ENCODE data around the gene LIPC. TPM values are rescaled to one million over a fixed set of nuclear protein-coding genes. Genes with fewer than 3 reads are reported as not detected.

The LIPC gene
- total RNA-seq, 1 experiment from 2014 or later = not detected

DNA sequence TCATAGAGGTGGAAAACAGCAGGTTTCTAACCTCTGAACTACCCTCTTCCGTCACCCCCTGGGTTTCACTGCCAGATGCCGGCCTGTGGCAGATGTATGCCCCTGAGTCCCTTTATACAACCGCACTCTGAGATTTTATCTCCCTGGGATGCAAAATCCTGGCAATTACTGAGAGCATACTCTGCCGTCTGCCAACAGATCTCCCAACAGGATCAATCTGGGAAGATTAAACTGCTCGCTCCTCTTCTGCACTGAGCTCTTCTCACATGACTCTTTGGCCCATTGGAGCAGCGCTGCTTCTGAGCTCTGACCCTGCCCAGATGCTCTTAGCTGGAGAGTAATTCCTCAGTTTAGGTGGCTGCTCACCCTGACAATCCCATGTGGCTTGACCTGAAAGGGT, 133.2 kb downstream of the LIPC start (continued):
- TF ChIP-seq, protein P1, sequence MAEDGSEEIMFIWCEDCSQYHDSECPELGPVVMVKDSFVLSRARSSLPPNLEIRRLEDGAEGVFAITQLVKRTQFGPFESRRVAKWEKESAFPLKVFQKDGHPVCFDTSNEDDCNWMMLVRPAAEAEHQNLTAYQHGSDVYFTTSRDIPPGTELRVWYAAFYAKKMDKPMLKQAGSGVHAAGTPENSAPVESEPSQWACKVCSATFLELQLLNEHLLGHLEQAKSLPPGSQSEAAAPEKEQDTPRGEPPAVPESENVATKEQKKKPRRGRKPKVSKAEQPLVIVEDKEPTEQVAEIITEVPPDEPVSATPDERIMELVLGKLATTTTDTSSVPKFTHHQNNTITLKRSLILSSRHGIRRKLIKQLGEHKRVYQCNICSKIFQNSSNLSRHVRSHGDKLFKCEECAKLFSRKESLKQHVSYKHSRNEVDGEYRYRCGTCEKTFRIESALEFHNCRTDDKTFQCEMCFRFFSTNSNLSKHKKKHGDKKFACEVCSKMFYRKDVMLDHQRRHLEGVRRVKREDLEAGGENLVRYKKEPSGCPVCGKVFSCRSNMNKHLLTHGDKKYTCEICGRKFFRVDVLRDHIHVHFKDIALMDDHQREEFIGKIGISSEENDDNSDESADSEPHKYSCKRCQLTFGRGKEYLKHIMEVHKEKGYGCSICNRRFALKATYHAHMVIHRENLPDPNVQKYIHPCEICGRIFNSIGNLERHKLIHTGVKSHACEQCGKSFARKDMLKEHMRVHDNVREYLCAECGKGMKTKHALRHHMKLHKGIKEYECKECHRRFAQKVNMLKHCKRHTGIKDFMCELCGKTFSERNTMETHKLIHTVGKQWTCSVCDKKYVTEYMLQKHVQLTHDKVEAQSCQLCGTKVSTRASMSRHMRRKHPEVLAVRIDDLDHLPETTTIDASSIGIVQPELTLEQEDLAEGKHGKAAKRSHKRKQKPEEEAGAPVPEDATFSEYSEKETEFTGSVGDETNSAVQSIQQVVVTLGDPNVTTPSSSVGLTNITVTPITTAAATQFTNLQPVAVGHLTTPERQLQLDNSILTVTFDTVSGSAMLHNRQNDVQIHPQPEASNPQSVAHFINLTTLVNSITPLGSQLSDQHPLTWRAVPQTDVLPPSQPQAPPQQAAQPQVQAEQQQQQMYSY (CRISPR knock-in tag; IDR thresholded peaks at IDR 0.05) = no peak
- no peak for TF ChIP-seq HMGA2 (CRISPR knock-in tag; IDR thresholded peaks at IDR 0.05)
- no peak for TF ChIP-seq ETV6 (CRISPR knock-in tag; IDR thresholded peaks at IDR 0.05)
- TF ChIP-seq ZNF219 (CRISPR knock-in tag; IDR thresholded peaks at IDR 0.05; ENCODE audit: borderline replicate concordance) = no peak

DNA sequence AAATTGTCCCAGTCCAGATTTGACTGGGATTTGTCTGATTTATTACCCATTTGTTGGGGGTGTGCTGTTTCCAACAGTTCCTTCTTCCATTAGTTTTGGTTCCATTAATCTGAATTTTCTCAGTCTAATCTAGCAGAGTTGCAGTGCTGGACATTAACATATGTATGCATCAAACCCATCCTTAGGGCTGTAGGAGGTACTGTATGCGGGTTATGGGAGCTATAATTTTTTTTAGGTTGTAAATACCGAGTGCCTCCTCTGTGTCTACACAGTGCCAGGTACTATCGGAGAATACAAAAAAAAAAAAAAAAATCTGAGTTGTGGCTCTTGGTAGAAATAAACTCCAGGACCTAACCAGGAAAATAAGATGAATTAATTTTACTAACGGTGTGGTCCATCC, 133.8 kb downstream of the LIPC start:
- POLR2A ChIA-PET = no interaction called here
- ATAC-seq = no peak
- Mint-ChIP-seq H3K4me3 (no peak overlapping the region), H3K4me1 (peaks cover 18% of the 10 kb centered on the region), H3K36me3 (no peaks in the 10 kb centered on the region), H3K9me3 (peaks cover 10% of the 10 kb centered on the region), H3K27me3 (ENCODE audit: low read depth) (no peaks in the 10 kb centered on the region), H3K27ac (no peak overlapping the region)
- no peak for DNase-seq (ENCODE audit: low spot score)
- TF ChIP-seq ELF4 (CRISPR knock-in tag; IDR thresholded peaks at IDR 0.05; ENCODE audit: low read depth) = no peak
- CTCF ChIA-PET = no interaction called here

DNA sequence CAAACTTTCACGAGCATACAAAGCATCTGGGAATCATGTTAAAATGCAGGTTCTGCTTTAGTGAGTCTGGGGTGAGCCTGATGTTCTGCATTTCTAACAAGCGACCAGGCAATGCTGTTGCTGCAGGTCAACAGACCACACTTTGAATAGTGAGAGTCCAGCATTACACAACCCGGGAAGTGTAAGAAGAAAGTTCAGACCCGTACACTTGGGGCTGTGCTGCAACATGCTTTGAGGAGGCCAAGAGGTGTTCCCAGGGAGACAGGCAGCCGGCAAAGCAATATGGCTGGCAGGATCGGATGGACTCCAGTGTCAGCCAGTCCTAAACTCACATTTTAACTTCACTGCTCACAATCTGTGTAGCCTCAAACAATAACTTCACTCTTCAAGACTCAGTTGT, 134.2 kb downstream of the LIPC start:
- TF ChIP-seq ZBTB21 (CRISPR knock-in tag; IDR thresholded peaks at IDR 0.05; ENCODE audit: borderline replicate concordance) (no peak), FOXK1 (CRISPR knock-in tag; IDR thresholded peaks at IDR 0.05) (no peak), IRF2 (CRISPR knock-in tag; IDR thresholded peaks at IDR 0.05; ENCODE audit: borderline replicate concordance, low read depth) (no peak), SMAD4 (CRISPR knock-in tag; IDR thresholded peaks at IDR 0.05) (no peak), ZNF671 (CRISPR knock-in tag; IDR thresholded peaks at IDR 0.05) (no peak), CBFB (CRISPR knock-in tag; IDR thresholded peaks at IDR 0.05; ENCODE audit: low read depth) (no peak), ZNF232 (CRISPR knock-in tag; IDR thresholded peaks at IDR 0.05) (no peak), JAZF1 (CRISPR knock-in tag; IDR thresholded peaks at IDR 0.05) (no peak), TEAD4 (CRISPR knock-in tag; IDR thresholded peaks at IDR 0.05) (no peak), TP53 (CRISPR knock-in tag; IDR thresholded peaks at IDR 0.05) (no peak), OVOL2 (CRISPR knock-in tag; IDR thresholded peaks at IDR 0.05; ENCODE audit: borderline replicate concordance) (no peak), KAT7 (CRISPR knock-in tag; IDR thresholded peaks at IDR 0.05; ENCODE audit: borderline replicate concordance) (no peak), ZNF121 (CRISPR knock-in tag; IDR thresholded peaks at IDR 0.05) (no peak), ZNF423 (CRISPR knock-in tag; IDR thresholded peaks at IDR 0.05) (no peak), CREM (CRISPR knock-in tag; IDR thresholded peaks at IDR 0.05) (no peak), GTF2I (CRISPR knock-in tag; conservative IDR thresholded peaks at IDR 0.05) (no peak)
- TF ChIP-seq, protein P2, sequence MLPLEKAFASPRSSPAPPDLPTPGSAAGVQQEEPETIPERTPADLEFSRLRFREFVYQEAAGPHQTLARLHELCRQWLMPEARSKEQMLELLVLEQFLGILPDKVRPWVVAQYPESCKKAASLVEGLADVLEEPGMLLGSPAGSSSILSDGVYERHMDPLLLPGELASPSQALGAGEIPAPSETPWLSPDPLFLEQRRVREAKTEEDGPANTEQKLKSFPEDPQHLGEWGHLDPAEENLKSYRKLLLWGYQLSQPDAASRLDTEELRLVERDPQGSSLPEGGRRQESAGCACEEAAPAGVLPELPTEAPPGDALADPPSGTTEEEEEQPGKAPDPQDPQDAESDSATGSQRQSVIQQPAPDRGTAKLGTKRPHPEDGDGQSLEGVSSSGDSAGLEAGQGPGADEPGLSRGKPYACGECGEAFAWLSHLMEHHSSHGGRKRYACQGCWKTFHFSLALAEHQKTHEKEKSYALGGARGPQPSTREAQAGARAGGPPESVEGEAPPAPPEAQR (CRISPR knock-in tag; IDR thresholded peaks at IDR 0.05) = no peak
- TF ChIP-seq, protein P3, sequence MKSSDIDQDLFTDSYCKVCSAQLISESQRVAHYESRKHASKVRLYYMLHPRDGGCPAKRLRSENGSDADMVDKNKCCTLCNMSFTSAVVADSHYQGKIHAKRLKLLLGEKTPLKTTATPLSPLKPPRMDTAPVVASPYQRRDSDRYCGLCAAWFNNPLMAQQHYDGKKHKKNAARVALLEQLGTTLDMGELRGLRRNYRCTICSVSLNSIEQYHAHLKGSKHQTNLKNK (CRISPR knock-in tag; IDR thresholded peaks at IDR 0.05) = no peak
- TF ChIP-seq, protein P4, sequence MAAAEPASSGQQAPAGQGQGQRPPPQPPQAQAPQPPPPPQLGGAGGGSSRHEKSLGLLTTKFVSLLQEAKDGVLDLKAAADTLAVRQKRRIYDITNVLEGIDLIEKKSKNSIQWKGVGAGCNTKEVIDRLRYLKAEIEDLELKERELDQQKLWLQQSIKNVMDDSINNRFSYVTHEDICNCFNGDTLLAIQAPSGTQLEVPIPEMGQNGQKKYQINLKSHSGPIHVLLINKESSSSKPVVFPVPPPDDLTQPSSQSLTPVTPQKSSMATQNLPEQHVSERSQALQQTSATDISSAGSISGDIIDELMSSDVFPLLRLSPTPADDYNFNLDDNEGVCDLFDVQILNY (CRISPR knock-in tag; IDR thresholded peaks at IDR 0.05) = no peak
- TF ChIP-seq, protein P5, sequence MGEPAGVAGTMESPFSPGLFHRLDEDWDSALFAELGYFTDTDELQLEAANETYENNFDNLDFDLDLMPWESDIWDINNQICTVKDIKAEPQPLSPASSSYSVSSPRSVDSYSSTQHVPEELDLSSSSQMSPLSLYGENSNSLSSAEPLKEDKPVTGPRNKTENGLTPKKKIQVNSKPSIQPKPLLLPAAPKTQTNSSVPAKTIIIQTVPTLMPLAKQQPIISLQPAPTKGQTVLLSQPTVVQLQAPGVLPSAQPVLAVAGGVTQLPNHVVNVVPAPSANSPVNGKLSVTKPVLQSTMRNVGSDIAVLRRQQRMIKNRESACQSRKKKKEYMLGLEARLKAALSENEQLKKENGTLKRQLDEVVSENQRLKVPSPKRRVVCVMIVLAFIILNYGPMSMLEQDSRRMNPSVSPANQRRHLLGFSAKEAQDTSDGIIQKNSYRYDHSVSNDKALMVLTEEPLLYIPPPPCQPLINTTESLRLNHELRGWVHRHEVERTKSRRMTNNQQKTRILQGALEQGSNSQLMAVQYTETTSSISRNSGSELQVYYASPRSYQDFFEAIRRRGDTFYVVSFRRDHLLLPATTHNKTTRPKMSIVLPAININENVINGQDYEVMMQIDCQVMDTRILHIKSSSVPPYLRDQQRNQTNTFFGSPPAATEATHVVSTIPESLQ (CRISPR knock-in tag; IDR thresholded peaks at IDR 0.05) = no peak
- ATAC-seq (no peak), DNase-seq (ENCODE audit: low spot score) (no peak)
- peaks cover 10% of the 10 kb centered on the region for H3K9me3 Mint-ChIP-seq
- H3K27ac Mint-ChIP-seq = no peak overlapping the region
- peaks cover 14% of the 10 kb centered on the region for H3K4me1 Mint-ChIP-seq
- ChIA-PET POLR2A (no interaction called here), CTCF (no interaction called here)
- no peaks in the 10 kb centered on the region for H3K27me3 Mint-ChIP-seq (ENCODE audit: low read depth)
- H3K36me3 Mint-ChIP-seq = no peaks in the 10 kb centered on the region
- H3K4me3 Mint-ChIP-seq = no peak overlapping the region
